SK-N-SH treated with all-trans-retinoic acid at 6 μM for 48 hours (cell line): ENCODE results near the gene MCF2.

Experiments
- ATAC-seq: fragments of 200-7000 bp; cut with Tn5 transposase; 3 replicates; pipeline ENCODE4 v1.9.1; 2020; ENCODE audit warnings: mild to moderate bottlenecking, moderate library complexity
- ARNTL ChIP-seq: fragments of 450-650 bp; formaldehyde crosslinking; IDR thresholded peaks from 2 replicates; pipeline ENCODE4 v1.5.0; 2020; ENCODE audit warnings: low read depth, mild to moderate bottlenecking, moderate library complexity, borderline replicate concordance
- BACH2 ChIP-seq: fragments of 250-450 bp; sonication (Bioruptor Pico); IDR thresholded peaks from 2 replicates; pipeline ENCODE4 v1.9.0; 2021; ENCODE audit warnings: mild to moderate bottlenecking, borderline replicate concordance
- GLIS3 ChIP-seq: fragments of 250-450 bp; sonication (Bioruptor Pico); IDR thresholded peaks from 2 replicates; pipeline ENCODE4 v1.5.0; 2020; ENCODE audit warnings: mild to moderate bottlenecking, moderate library complexity
- ISL1 ChIP-seq: fragments of 250-450 bp; sonication (Bioruptor Pico); IDR thresholded peaks from 2 replicates; pipeline ENCODE4 v2.1.2; 2022; ENCODE audit warnings: mild to moderate bottlenecking, moderate library complexity
- OSR1 ChIP-seq: fragments of 250-450 bp; sonication (Bioruptor Pico); IDR thresholded peaks from 2 replicates; pipeline ENCODE4 v1.8.0; 2022; ENCODE audit warnings: moderate library complexity, mild to moderate bottlenecking, inconsistent platforms
- PPARA ChIP-seq: fragments of 250-450 bp; sonication (Bioruptor Pico); IDR thresholded peaks from 2 replicates; pipeline ENCODE4 v1.5.0; 2020; ENCODE audit warnings: mild to moderate bottlenecking, borderline replicate concordance
- RARB ChIP-seq: fragments of 250-450 bp; sonication (Bioruptor Pico); IDR thresholded peaks from 2 replicates; pipeline ENCODE4 v1.8.0; 2021; ENCODE audit warnings: mild to moderate bottlenecking, moderate library complexity
- SNAI2 ChIP-seq: fragments of 250-450 bp; sonication (Bioruptor Pico); IDR thresholded peaks from 2 replicates; pipeline ENCODE4 v1.5.0; 2020; ENCODE audit warnings: mild to moderate bottlenecking, moderate library complexity
- TCF4 ChIP-seq: fragments of 250-450 bp; sonication (Bioruptor Pico); IDR thresholded peaks from 2 replicates; pipeline ENCODE4 v1.8.0; 2021; ENCODE audit warnings: mild to moderate bottlenecking, moderate library complexity, borderline replicate concordance
- TOX ChIP-seq: fragments of 250-450 bp; sonication (Bioruptor Pico); IDR thresholded peaks from 2 replicates; pipeline ENCODE4 v1.8.0; 2021; ENCODE audit warnings: mild to moderate bottlenecking, moderate library complexity, borderline replicate concordance
- ZC3H10 ChIP-seq: fragments of 250-450 bp; sonication (Bioruptor Pico); IDR thresholded peaks from 2 replicates; pipeline ENCODE4 v1.5.1; 2021; ENCODE audit warnings: mild to moderate bottlenecking, moderate library complexity
- ZFP3 ChIP-seq: fragments of 250-450 bp; sonication (Bioruptor Pico); IDR thresholded peaks from 2 replicates; pipeline ENCODE4 v1.5.0; 2020; ENCODE audit warnings: mild to moderate bottlenecking, moderate library complexity
- ZFP30 ChIP-seq: fragments of 450-650 bp; formaldehyde crosslinking; IDR thresholded peaks from 2 replicates; pipeline ENCODE4 v1.5.0; 2022; ENCODE audit warnings: mild to moderate bottlenecking, moderate library complexity
- ZNF565 ChIP-seq: fragments of 450-650 bp; formaldehyde crosslinking; conservative IDR thresholded peaks from 2 replicates; pipeline ENCODE4 v1.5.0; 2020; ENCODE audit warnings: low read depth, mild to moderate bottlenecking, moderate library complexity
- ZNF70 ChIP-seq: fragments of 450-650 bp; formaldehyde crosslinking; IDR thresholded peaks from 2 replicates; pipeline ENCODE4 v1.5.0; 2020; ENCODE audit warnings: mild to moderate bottlenecking, moderate library complexity
- ZNF8 ChIP-seq: fragments of 450-650 bp; formaldehyde crosslinking; IDR thresholded peaks from 2 replicates; pipeline ENCODE4 v1.5.0; 2020; ENCODE audit warnings: mild to moderate bottlenecking, moderate library complexity
- TF ChIP-seq, protein P1 (sequence below): fragments of 250-450 bp; sonication (Bioruptor Pico); IDR thresholded peaks from 2 replicates; pipeline ENCODE4 v1.5.1; 2020; ENCODE audit warnings: low read depth, mild to moderate bottlenecking, moderate library complexity
- TF ChIP-seq, protein P2 (sequence below): fragments of 250-450 bp; sonication (Bioruptor Pico); IDR thresholded peaks from 2 replicates; pipeline ENCODE4 v1.8.0; 2020; ENCODE audit warnings: mild to moderate bottlenecking, moderate library complexity, borderline replicate concordance
- TF ChIP-seq, protein P3 (sequence below): fragments of 250-450 bp; sonication (Bioruptor Pico); IDR thresholded peaks from 2 replicates; pipeline ENCODE4 v1.5.1; 2021; ENCODE audit warnings: mild to moderate bottlenecking, moderate library complexity
- TF ChIP-seq, protein P4 (sequence below): fragments of 250-450 bp; sonication (Bioruptor Pico); IDR thresholded peaks from 2 replicates; pipeline ENCODE4 v1.8.0; 2021; ENCODE audit warnings: low read depth, mild to moderate bottlenecking, moderate library complexity, borderline replicate concordance
- TF ChIP-seq, protein P5 (sequence below): fragments of 250-450 bp; sonication (Bioruptor Pico); IDR thresholded peaks from 2 replicates; pipeline ENCODE4 v1.5.0; 2020; ENCODE audit warnings: mild to moderate bottlenecking, moderate library complexity

MCF2 gene

DNA sequence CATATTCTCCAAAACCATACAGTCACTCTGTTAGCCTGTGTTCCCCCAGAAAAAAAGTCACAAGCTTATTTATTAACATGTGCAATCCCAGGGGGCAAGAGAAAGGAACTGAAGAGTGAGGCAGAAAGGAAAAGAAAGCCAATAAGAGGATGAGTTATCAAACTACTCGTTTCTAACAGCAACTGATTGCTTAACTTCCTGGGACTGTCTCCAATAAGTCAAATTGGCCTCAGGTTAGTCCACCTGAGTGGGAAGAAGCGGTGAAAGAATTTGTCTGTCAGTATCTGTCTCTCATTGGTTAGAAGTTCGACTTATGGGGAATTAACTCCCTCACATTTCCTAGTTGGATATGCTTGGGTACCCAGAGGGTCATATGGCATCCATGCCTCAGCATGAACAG lies 163.4 kb downstream of the MCF2 start:
- ATAC-seq = no peak
- no peak for TF ChIP-seq BACH2 (CRISPR knock-in tag)
- TF ChIP-seq ISL1 = no peak
- TF ChIP-seq ZFP30 (CRISPR knock-in tag) = no peak

DNA sequence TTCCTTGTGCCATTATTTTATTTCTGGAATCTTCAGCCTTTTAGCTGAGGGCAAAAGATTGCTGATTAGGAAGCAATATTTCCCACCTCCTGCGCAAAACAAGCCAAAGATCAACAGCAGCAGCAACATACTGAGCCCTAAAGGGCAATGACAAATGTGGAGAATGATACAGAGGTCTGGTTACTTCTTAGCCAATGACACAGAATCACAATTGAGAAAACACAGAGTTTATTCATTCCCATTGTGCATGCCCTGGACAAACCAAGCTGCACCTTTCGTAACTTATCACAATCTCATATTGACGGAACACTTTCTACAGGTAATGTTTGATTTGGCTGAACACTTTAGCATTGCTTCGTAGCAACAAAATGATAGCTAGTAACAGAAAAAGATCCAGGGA lies 164.0 kb downstream of the MCF2 start:
- TF ChIP-seq SNAI2 (CRISPR knock-in tag) = no peak
- TF ChIP-seq, protein P1, sequence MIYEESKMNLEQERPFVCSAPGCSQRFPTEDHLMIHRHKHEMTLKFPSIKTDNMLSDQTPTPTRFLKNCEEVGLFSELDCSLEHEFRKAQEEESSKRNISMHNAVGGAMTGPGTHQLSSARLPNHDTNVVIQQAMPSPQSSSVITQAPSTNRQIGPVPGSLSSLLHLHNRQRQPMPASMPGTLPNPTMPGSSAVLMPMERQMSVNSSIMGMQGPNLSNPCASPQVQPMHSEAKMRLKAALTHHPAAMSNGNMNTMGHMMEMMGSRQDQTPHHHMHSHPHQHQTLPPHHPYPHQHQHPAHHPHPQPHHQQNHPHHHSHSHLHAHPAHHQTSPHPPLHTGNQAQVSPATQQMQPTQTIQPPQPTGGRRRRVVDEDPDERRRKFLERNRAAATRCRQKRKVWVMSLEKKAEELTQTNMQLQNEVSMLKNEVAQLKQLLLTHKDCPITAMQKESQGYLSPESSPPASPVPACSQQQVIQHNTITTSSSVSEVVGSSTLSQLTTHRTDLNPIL (CRISPR knock-in tag) = no peak
- TF ChIP-seq ZNF565 (CRISPR knock-in tag) = no peak
- TF ChIP-seq ZFP30 (CRISPR knock-in tag) = no peak
- TF ChIP-seq, protein P2, sequence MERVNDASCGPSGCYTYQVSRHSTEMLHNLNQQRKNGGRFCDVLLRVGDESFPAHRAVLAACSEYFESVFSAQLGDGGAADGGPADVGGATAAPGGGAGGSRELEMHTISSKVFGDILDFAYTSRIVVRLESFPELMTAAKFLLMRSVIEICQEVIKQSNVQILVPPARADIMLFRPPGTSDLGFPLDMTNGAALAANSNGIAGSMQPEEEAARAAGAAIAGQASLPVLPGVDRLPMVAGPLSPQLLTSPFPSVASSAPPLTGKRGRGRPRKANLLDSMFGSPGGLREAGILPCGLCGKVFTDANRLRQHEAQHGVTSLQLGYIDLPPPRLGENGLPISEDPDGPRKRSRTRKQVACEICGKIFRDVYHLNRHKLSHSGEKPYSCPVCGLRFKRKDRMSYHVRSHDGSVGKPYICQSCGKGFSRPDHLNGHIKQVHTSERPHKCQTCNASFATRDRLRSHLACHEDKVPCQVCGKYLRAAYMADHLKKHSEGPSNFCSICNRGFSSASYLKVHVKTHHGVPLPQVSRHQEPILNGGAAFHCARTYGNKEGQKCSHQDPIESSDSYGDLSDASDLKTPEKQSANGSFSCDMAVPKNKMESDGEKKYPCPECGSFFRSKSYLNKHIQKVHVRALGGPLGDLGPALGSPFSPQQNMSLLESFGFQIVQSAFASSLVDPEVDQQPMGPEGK (CRISPR knock-in tag) = no peak
- TF ChIP-seq, protein P3, sequence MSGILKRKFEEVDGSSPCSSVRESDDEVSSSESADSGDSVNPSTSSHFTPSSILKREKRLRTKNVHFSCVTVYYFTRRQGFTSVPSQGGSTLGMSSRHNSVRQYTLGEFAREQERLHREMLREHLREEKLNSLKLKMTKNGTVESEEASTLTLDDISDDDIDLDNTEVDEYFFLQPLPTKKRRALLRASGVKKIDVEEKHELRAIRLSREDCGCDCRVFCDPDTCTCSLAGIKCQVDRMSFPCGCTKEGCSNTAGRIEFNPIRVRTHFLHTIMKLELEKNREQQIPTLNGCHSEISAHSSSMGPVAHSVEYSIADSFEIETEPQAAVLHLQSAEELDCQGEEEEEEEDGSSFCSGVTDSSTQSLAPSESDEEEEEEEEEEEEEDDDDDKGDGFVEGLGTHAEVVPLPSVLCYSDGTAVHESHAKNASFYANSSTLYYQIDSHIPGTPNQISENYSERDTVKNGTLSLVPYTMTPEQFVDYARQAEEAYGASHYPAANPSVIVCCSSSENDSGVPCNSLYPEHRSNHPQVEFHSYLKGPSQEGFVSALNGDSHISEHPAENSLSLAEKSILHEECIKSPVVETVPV (CRISPR knock-in tag) = no peak
- no peak for TF ChIP-seq TOX
- TF ChIP-seq TCF4 (CRISPR knock-in tag) = no peak
- TF ChIP-seq ZNF8 (CRISPR knock-in tag) = no peak
- TF ChIP-seq ISL1 = no peak
- no peak for TF ChIP-seq ZNF70 (CRISPR knock-in tag)
- no peak for TF ChIP-seq RARB
- TF ChIP-seq, protein P4, sequence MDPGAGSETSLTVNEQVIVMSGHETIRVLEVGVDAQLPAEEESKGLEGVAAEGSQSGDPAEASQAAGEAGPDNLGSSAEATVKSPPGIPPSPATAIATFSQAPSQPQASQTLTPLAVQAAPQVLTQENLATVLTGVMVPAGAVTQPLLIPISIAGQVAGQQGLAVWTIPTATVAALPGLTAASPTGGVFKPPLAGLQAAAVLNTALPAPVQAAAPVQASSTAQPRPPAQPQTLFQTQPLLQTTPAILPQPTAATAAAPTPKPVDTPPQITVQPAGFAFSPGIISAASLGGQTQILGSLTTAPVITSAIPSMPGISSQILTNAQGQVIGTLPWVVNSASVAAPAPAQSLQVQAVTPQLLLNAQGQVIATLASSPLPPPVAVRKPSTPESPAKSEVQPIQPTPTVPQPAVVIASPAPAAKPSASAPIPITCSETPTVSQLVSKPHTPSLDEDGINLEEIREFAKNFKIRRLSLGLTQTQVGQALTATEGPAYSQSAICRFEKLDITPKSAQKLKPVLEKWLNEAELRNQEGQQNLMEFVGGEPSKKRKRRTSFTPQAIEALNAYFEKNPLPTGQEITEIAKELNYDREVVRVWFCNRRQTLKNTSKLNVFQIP = no peak
- TF ChIP-seq BACH2 (CRISPR knock-in tag) = no peak
- no peak for TF ChIP-seq PPARA
- TF ChIP-seq ZC3H10 (CRISPR knock-in tag) = no peak
- TF ChIP-seq ARNTL = no peak
- no peak for TF ChIP-seq GLIS3 (CRISPR knock-in tag)
- TF ChIP-seq, all 23 proteins: peak for 0
- no peak for ATAC-seq

DNA sequence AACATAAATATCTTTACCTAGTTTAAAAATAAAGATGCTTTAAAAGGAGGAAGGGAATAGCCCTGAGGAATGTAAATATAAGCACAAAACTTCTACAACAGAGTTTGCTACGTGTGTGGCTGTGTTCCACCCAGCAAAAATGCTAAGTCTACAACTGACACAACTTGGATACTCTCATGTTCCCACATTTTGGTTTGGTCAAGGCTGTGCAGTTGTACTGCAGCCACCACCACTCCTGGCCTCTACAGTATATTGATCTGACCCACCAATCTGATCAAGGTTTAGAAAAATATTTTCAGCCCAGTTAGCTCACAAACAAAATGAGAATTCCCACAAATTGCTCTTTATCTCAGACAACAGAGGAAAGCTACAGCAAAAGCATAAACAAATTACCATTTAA lies 165.3 kb downstream of the MCF2 start:
- ATAC-seq = no peak
- TF ChIP-seq, protein P3 (CRISPR knock-in tag) = no peak
- TF ChIP-seq TCF4 (CRISPR knock-in tag) (no peak), GLIS3 (CRISPR knock-in tag) (no peak), PPARA (no peak), ARNTL (no peak), ZNF70 (CRISPR knock-in tag) (no peak), ZNF8 (CRISPR knock-in tag) (no peak), ZFP3 (no peak), ZNF565 (CRISPR knock-in tag) (no peak), RARB (no peak), TOX (no peak), OSR1 (CRISPR knock-in tag) (no peak), SNAI2 (CRISPR knock-in tag) (no peak)
- TF ChIP-seq, protein P5, sequence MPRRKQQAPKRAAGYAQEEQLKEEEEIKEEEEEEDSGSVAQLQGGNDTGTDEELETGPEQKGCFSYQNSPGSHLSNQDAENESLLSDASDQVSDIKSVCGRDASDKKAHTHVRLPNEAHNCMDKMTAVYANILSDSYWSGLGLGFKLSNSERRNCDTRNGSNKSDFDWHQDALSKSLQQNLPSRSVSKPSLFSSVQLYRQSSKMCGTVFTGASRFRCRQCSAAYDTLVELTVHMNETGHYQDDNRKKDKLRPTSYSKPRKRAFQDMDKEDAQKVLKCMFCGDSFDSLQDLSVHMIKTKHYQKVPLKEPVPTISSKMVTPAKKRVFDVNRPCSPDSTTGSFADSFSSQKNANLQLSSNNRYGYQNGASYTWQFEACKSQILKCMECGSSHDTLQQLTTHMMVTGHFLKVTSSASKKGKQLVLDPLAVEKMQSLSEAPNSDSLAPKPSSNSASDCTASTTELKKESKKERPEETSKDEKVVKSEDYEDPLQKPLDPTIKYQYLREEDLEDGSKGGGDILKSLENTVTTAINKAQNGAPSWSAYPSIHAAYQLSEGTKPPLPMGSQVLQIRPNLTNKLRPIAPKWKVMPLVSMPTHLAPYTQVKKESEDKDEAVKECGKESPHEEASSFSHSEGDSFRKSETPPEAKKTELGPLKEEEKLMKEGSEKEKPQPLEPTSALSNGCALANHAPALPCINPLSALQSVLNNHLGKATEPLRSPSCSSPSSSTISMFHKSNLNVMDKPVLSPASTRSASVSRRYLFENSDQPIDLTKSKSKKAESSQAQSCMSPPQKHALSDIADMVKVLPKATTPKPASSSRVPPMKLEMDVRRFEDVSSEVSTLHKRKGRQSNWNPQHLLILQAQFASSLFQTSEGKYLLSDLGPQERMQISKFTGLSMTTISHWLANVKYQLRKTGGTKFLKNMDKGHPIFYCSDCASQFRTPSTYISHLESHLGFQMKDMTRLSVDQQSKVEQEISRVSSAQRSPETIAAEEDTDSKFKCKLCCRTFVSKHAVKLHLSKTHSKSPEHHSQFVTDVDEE (CRISPR knock-in tag) = no peak
- TF ChIP-seq, protein P4 = no peak
- TF ChIP-seq, protein P2 (CRISPR knock-in tag) = no peak
- TF ChIP-seq, protein P1 (CRISPR knock-in tag) = no peak
